NCI-H2107 (cell line): ENCODE measurements around the gene MAD2L2.

Source experiments
- DNase-seq: peaks from one replicate; lab custom pipeline; 2025; lab: John Stamatoyannopoulos, UW

The MAD2L2 gene

DNA sequence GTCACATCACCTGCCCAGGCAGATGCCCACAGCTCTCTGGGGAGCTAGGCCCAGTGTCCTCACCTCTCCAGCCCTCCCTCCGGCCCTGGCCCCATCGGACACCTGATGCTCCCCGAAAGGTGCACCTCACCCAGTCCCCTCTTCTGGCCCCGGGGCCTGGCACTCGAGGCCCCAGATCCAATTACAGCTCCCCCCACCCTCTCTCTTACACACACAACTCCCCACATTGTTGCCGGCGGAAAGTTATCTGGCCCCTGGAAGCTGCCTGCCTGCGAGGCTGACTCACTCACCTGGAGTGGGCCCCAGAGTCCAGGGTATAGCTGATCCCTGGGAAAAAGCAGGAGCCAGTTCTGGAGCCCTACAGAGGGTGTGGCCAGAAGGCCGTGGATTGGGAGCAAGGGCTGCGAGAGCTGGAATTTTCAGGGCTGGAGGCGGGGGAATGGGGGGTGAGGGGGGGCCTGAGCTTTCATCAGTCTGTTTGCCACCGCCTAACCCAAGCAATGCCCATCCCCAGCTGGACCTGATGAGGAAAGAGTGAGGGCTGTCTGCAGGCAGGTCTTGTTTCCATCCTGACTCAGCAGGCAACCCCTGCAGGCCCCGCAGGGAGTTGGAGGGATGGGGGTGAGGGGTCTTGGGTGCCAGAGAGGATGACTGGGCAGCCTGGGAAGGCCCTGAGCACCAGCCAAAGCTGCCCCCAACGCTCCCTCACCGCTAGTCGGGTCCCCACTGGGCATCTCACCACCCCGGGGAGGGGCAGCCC lies 27.7 kb downstream of the MAD2L2 start:
- no peak for DNase-seq

DNA sequence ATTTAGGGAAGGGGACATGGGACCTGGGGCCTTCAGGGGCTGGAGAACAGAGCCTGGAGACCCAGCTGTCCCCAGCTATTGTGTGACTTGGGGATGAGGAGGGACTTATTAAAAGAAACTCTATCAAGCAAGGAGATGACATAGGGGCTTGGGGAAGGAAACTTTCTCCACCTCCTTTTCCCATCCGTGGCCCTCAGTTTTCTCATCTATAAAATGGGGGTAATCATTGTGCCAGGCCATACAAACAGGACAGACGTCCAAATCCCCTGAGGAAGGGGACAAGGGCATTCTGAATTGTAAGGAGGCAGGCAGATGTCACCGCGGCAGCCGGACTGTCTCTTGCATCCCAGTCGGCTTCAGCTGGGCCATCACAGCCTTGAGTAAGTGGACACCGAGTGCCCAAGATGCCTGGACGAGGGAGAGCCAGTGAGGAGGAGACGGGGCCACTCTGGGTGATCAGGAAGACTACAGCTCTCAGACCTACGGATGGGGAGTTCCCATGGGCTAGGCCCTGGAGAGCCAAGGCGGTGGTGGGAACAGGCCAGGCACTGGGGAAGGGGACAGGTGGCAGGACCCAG lies 28.7 kb downstream of the MAD2L2 start:
- DNase-seq = no peak

DNA sequence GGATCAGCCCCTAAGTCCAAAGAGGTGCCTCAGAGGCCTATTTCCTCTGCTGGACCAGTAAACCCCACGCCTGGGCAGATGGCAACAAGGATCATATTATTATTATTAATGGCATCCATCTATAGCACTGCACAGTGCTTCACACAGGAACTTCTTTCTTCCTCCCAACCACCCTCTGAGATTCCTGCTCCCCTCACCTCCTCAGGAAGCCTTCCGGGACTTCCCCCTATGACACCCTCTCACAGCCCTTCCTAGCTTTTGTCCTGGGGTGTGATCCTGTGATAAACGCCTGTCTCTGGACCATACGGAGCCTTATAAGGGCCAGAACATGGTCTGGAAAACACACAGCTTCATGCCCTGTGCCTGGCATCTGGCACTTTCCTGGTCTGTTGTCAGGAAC lies 29.9 kb downstream of the MAD2L2 start:
- no peak for DNase-seq

DNA sequence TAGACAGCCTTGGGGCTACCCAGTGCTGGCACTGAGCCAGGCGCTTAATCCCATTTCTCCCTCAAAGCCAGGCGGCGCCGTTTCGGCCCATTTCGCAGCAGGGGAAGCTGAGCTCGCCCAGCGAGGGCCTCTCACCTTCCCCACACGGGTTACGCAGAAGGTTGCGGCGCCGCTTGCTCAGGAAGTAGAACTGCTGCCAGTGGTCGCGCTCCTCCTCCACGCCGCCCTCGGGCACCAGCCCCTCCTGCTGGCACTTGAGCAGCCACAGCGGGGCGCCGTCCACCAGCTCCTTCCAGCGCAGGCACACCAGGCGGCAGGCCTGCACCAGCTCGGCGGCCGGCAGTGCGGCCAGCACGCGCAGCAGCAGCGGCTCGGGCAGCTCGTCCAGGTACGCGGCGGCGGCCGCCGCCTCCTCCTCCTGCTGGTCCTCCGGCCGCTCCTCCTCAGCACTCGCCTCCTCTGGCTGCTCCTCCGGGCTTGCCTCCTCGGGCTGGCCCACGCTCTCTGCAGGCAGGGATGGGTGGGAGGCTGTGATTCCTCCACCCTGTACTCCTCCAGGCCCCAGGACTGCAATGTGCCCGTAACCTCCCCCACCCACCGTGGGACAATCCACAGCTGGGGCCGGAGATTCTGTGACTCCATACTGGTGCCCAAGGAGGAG lies 30.5 kb downstream of the MAD2L2 start:
- no peak for DNase-seq

DNA sequence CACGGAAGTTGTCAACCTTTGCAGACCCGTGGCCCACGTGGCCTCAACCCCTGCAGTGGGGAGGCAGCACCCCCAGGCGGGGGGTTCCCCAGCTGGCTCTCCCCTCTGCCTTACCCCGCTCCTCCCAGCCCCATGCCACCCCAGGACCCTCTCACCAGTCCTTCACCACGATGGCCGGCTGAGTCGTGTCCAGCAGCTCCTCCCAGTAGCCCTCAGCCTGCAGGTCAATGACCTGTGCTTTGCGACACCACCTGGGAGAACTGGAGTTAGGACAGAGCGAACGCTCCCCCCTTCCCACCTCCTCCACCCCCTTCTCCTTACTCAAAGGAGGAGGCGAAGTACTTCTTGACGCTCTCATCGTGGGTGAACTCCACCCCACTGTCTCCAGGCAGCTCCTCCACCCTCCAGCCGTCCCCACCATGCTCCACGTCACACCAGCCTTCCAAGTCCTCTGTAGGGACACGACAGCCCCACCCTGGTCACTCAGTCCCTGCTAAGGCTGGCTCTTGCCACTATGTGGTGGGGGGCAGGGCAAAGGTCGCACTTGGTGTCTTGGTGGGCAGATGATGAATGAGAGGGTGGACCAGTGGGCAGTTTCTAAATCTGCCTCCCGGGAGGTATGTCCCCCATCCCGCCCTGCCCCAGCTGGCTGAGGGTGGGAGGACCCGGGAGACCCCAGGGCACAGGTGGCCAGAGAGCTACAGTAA lies 31.2 kb downstream of the MAD2L2 start:
- DNase-seq = no peak

DNA sequence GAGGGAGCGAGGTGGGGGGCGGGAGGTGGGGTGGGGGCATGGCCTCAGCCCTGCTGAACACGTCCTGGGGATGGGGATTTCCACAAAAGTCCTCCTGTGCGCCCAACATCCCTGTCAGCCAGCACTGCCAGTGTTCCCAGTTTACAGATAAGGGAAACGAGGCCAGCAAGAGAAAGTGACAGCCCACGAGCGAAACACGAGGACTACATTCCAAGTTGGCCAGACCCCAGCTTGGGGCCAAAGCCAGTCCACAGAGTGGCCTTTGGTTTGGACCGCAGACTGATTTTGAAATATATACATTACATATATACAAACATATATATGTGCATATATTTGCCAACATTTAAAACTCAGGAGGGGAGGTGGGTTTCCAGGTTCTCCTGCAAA lies 31.7 kb downstream of the MAD2L2 start:
- DNase-seq = no peak

DNA sequence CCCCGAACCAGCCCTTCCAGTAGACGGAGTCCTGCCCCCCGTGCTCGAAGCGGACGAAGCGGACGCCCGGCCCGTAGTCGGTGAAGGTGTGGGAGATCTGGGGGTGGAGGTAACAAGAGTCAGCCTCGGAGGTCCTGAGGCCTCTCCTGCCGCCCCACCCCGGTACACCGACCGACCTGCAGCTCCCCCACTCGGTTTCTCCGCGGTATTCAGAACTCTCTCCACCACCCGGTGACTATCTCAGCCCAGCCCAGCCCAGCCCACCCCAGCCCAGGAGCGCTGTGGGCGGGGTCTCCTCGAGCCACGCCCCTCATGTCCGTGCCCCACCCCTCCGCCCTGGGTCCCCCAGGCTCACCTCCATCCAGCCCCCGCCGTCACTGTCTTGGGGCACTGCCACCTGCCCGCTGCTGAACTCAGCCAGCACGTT lies 32.2 kb downstream of the MAD2L2 start:
- no peak for DNase-seq

DNA sequence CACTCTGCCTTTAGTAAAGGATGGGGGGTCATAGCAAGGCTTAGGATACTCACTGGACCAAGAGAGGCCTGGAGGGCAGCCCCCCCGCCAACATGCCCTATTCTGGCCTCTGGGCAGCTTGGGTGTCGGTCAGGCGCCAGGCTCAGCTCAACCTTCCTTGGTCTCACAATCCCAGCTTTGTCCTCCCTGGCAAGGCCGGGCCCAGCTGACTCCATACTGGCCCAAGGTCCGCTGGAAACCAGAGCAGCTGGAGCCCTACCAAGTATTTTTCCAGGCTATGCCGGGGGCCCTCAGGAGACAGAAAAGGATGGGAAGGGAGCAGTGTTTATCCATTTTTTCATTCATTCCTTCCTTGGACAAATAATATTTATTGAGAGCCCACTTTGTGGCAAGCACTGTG lies 32.9 kb downstream of the MAD2L2 start:
- DNase-seq = no peak

DNA sequence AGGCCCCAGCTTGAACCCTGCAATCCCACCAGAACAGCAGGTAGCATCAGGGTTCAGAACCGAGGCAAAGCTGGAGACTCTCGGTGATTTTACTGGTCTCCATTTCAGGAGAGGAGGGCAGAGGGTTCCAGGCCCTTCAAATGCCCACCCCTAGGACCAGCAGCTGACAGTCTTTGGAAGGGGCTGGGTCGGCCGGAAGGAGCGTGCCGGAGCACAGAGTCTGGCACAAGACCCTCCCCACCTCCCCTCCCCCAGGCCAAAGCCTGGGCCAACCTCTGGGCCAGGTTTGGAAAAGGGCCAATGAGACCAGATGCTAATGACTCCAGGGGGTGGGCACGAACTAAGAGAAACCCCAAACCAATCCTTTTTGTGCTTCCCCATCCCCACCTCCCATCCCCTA lies 33.6 kb downstream of the MAD2L2 start:
- DNase-seq = no peak

DNA sequence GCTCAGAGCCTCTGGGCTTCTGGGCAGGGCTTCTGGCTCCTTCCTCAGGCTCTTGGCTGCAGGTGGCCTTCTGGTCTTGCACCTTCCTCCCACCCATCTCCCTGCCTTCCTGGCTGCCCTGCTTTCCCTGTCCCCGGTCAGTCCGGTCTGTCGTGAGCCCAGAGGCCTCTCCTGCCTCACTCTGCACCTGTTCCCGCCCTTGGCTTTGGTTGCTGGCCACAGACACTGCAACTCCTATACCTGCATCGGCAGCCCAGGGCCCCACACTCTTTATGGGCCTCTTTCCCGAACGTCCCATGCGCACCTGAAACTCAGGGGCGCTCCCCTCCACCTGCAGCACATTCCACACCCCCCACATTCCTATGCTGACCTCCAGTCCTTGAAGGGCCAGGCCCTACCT lies 34.6 kb downstream of the MAD2L2 start:
- no peak for DNase-seq

DNA sequence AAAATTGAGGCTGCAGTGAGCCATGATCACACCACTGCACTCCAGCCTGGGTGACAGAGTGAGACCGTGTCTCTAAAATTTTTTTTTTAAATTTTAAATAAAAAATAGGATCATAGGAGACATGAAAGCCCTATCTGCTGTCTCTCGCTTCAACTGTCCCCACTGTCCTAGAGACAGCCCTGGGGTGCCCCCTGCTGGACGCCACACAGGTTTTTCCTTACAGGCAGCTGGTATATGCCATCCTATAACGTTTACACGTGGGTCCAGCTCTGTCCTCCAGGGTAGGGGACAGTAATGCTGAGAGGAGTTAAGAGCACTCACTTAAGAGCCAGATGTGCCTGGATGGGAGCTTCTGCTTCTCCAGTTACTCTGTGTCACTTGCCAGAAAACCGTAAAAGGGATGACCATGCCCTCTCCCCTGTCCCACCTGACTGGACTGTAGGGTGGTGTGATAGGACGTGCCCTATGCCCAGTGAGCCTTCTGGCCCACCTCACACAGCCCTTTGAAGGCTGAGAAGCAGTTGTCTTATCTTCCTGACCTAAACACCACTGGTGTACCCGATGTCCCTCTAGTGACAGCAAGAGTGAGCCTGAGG lies 35.2 kb downstream of the MAD2L2 start:
- peak; percentile 57 for DNase-seq

DNA sequence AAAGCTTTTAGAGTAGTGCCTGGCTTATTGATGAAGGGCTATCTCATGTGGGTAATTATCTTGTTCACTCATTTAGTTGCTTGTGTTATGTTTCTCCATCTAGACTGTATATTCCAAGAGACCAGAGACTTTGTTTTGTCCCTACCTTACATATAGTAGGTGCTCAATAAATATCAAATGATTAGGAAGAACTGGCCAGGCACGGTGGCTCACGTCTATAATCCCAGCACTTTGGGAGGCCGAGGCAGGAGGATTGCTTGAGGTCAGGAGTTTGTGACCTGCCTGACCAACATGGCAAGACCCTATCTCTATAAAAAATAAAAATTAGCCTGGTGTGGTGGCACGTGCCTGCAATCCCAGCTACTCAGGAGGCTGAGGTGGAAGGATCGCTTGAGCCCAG lies 35.7 kb downstream of the MAD2L2 start:
- DNase-seq = no peak

DNA sequence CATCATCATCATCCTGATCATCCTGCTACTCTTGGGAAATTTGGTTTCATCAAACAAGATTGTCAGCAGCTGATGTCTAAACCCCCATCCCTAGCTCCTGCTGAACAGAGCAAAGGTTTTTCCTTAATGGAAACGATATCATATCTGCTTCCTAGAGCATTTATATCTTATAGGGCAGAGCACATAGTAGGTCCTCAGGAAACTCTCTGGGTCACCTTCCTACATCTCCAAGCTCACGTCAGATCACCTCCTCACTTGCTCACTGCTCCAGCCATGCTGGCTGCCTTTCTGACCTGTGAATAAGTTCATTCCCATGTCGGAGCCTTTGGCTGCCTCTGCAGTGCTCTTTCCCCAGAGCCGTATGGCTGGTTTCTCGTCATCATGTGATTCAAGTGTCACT lies 37.2 kb downstream of the MAD2L2 start:
- DNase-seq = no peak

DNA sequence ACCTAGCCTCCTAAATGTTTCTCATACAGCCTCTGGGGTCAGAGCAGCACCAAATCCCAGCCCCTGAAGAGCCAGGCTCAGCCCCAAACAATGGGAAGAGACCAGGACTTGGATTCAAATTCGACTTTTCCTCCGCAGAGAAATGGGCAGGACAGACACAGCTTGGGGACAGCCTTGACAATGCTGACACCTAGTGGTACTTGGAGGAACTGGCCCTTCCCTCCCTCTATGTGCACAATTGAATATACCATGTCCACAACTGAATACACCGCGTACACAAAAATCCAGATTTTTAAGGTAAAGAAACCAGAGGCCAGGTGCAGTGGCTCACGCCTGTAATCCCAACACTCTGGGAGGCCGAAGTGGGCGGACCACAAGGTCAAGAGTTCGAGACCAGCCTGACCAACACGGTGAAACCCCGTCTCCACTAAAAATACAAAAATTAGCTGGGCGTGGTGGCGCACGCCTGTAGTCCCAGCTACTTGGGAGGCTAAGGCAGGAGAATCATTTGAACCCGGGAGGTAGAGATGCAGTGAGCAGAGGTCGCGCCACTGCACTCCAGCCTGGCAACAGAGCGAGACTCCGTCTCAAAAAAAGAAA lies 38.4 kb downstream of the MAD2L2 start:
- peak; percentile 56 for DNase-seq

DNA sequence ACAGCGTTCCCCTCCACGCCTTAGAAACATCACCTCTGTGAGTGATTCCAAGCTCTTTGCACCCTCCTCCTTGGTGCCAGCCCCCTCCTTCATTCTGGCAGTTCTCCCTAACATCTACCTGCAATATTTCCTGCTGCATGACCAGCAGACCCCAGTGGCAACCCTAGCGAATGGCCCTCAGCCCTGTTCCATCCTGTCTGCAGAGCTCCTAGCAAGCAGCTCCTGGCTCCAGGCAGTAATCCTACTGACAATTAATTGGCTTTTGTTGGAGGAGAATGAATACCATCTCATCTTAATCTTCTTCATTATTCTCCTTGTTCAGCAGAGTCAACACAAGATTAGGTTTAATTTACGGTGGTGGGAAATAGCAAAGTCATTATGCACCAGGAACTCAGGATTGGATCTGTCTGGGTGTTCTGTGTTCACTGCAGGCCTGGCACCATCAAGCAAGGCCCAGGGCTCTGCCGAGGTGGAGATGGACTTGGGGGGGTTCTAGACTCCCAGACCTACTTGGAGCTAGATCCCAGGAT lies 39.1 kb downstream of the MAD2L2 start:
- DNase-seq = no peak

DNA sequence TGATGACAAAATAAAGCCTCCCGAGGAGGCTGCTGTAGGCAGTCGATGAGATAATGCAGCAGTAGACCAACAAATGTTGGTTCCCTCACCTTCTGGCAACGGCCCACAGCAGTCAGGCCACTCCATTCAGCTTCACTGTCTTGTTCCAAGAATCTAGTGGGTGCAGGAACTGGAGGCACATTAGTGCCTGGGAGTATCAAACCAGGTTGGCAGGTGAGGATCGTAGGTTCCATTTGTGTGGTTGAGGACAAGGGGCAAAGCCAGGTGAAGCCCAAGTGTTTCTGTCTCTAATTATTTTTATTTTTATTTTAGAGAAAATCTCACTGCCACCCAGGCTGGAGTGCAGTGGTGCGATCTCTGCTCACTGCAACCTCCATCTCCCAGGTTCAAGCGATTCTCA lies 40.0 kb downstream of the MAD2L2 start:
- no peak for DNase-seq

DNA sequence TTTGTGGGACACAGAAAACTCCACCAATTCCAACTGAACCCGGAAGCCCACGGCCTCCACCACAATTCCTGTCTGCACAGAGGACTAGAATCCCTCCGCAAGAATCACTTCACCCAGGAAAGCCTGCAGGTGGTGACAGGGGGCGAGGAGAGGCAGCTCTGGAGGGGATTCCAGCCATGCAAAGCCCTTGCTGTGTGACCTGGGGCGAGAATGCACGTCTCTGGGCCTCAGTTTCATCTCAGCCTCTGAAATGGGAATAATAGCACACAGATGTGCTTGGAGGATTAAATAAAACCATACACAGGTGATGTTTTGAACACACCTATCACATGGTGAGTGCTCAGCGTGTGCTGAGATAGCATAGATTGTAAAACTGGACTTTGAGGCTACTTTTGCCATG lies 40.8 kb downstream of the MAD2L2 start:
- DNase-seq = no peak

DNA sequence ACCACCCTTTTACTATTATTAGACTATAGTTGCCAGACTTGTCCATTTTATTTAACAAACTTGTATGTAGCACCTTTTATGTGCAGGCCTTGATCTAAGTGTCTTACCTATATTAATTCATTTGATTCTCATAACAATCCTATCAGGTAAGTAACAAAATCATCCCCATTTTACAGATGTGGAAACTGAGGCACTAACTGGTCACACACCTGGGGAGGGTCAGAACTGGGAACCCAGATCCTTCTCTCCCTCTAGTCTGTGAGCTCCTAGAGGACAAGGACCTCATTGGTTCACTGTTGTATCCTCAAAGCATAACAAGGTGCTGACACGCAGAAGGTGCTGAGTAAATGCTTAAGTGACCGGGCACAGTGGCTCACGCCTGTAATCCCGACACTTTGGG lies 41.6 kb downstream of the MAD2L2 start:
- DNase-seq = no peak

DNA sequence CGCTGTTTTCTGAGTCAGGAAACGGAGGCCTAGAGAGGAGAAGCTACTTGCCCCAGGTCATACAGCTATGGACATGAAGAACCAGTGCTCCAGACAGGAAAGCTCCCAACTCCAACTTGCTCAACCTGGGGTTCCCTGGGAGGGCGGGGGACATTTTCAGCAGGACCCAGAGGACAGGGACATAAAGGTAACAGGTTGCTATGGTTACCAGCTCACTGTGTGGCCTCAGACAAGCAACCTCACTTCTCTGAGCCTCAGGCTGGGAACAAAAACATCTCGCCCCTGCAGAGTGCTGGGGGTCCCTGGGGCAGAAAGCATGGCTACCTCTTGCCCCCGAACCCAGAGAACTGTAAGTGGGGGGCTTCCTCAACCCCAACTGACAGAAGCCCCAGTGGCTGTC lies 42.8 kb downstream of the MAD2L2 start:
- DNase-seq = no peak

DNA sequence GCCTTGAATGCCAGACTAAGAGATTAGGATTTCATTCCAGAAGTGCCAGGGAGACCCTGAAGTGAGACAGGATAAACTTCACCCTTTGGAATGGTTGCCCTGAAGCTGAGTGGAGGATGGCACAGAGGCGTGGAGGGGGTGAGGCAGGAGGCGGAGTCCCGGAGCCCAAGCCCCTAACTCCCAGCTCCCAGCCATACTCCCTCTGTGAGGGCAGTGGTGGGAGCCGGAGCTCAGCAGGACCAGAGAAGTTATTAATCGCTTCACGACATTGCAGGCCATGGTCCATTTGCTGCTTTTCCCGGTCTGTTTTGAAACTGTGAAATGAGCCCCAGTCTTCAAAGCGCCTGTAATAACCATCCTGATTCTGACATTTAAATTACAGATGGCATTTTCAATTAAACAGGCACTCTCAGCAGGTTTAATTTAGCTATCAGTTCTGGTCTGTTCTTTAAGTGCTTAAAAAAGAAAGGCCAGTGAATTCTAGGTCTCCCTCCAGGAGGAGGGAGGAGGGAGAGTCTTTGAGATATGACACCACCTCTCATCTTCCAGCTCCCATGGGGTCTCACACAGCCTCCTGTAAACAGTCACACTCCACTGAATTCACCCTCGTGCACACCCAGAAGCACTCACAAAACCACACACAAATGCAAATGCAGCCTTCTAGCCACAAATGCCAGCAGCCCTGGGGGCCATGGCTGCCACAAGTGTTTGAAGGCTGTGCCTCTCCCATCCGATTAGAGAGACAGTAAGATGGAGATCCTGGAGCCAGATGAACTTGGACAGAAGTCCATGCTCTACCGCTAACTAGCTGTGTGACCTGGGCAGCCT lies 46.4 kb downstream of the MAD2L2 start:
- peak; percentile 61 for DNase-seq
